Skeletal muscle tissue (tissue), 5 donors: ENCODE measurements around the gene ZNFX1. TPM values are rescaled to one million over a fixed set of nuclear protein-coding genes. Genes with fewer than 3 reads are reported as not detected.
"Not testable (repeated sequence)": the region's sequence is repeated elsewhere in the genome, so short reads cannot be mapped to it uniquely, and the experiment has no call there.

Source experiments
- H3K27ac ChIP-seq: one replicate; pipeline ENCODE4 v1.7.0; 2013; ENCODE audit warnings: mild to moderate bottlenecking, low read depth, low read length, inconsistent platforms
- H3K27me3 ChIP-seq, 3 donors: one replicate each; pipeline ENCODE4 v1.7.0; 2013; ENCODE audit warnings: low read length in 3 of 3; ENCODE audit not compliant: control insufficient read depth in 3 of 3, insufficient read depth in 3 of 3
- H3K36me3 ChIP-seq, 3 donors: one replicate each; pipeline ENCODE4 v1.7.0; 2013; ENCODE audit warnings: low read length in 3 of 3; ENCODE audit not compliant: control insufficient read depth in 3 of 3, insufficient read depth in 3 of 3
- H3K4me1 ChIP-seq, 3 donors: one replicate each; pipeline ENCODE4 v1.7.0; 2013; ENCODE audit warnings: low read length in 3 of 3, mild to moderate bottlenecking in 3 of 3; ENCODE audit not compliant: control insufficient read depth in 3 of 3, insufficient read depth in 3 of 3
- H3K4me3 ChIP-seq, 3 donors: one replicate each; pipeline ENCODE4 v1.7.0; 2013; ENCODE audit warnings: low read length in 3 of 3
- H3K9ac ChIP-seq, 3 donors: one replicate each; pipeline ENCODE4 v1.7.0; 2013; ENCODE audit warnings: low read length in 3 of 3, mild to moderate bottlenecking in 3 of 3, moderate library complexity in 2 of 3, low read depth in 1 of 3
- H3K9me3 ChIP-seq, 3 donors: one replicate each; pipeline ENCODE4 v1.7.0; 2013; ENCODE audit warnings: low read length in 3 of 3; ENCODE audit not compliant: control insufficient read depth in 3 of 3
- small RNA-seq: library from RNA; depleted of rRNA; stranded (forward); fragments of <200 nt; gene quantifications from one replicate; pipeline ENCODE3, GENCODE V24; 2014
- total RNA-seq: library from RNA; depleted of rRNA; stranded (reverse); fragments of >200 nt; gene quantifications from one replicate; pipeline ENCODE4 v1.2.3, GENCODE V29; 2014
- donor health status: Osteomylitis.

Gene ZNFX1
- total RNA-seq, 1 donor from 2014 or later = 13.6 TPM

DNA sequence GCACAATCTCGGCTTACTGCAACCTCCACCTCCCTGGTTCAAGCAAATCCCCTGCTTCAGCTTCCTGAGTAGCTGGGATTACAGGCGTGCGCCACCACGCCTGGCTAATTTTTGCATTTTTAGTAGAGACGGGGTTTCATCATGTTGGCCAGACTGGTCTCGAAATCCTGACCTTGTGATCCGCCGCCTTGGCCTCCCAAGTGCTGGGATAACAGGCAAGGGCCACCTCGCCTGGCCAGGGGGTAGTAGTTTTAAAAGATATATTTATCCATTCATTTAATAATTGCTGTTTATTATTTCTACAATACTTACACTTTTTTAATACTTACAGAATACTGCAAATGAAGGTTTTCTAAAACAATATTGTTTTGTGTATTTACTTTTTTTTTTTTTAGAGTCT, 74.1 kb downstream of the ZNFX1 start:
- Histone ChIP-seq H3K36me3 (no peaks in the 10 kb centered on the region), H3K27me3 (no peaks in the 10 kb centered on the region), H3K4me1 (no peaks in the 10 kb centered on the region), H3K4me3 (no peak overlapping the region), H3K9me3 (no peaks in the 10 kb centered on the region), H3K27ac (no peak overlapping the region), H3K9ac (no peak overlapping the region)

DNA sequence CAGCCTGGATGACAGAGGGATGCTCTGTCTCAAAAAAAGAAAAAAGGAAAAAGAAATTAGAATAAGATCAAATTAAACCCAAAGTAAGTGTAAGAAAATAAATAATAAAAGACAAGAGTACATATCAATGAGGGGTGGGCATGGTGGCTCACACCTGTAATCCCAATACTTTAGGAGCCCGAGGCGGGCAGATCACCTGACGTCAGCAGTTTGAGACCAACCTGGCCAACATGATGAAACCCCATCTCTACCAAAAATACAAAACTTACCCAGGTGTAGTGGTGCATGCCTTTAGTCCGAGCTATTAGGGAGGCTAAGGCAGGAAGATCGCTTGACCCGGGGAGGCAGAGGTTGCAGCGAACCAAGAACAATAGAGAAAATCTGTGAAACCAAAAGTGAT, 74.8 kb downstream of the ZNFX1 start:
- no peak overlapping the region for H3K4me3 ChIP-seq
- H3K27me3 ChIP-seq = no peaks in the 10 kb centered on the region
- H3K4me1 ChIP-seq = no peaks in the 10 kb centered on the region
- H3K36me3 ChIP-seq = no peaks in the 10 kb centered on the region
- no peak overlapping the region for H3K27ac ChIP-seq
- no peaks in the 10 kb centered on the region for H3K9me3 ChIP-seq
- no peak overlapping the region for H3K9ac ChIP-seq

DNA sequence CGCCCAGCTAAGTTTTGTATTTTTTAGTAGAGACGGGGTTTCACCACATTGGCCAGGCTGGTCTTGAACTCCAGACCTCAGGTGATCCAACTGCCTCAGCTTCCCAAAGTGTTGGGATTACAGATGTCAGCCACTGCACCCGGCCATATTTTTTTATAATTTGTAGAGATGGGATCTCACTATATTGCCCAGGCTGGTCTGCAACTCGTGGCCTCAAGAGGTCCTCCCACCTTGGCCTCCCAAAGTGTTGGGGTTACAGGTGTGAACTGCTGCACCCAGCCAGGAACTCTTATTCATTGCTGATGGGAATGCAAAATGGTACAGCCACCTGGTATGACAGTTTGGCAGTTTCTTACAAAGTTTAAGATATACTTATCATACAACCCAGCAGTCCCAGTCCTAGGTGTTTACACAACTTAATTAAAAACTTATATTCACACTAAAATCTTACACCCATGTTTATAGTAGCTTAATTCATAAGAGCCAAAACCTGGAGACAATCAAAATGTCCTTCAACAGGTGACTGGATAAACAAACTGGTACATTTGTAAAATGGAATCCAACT, 78.0 kb downstream of the ZNFX1 start:
- H3K27me3 ChIP-seq = no peaks in the 10 kb centered on the region
- no peaks in the 10 kb centered on the region for H3K36me3 ChIP-seq
- H3K9me3 ChIP-seq = no peaks in the 10 kb centered on the region
- no peak overlapping the region for H3K27ac ChIP-seq
- H3K4me3 ChIP-seq = no peak overlapping the region
- no peak overlapping the region for H3K9ac ChIP-seq
- no peaks in the 10 kb centered on the region for H3K4me1 ChIP-seq

DNA sequence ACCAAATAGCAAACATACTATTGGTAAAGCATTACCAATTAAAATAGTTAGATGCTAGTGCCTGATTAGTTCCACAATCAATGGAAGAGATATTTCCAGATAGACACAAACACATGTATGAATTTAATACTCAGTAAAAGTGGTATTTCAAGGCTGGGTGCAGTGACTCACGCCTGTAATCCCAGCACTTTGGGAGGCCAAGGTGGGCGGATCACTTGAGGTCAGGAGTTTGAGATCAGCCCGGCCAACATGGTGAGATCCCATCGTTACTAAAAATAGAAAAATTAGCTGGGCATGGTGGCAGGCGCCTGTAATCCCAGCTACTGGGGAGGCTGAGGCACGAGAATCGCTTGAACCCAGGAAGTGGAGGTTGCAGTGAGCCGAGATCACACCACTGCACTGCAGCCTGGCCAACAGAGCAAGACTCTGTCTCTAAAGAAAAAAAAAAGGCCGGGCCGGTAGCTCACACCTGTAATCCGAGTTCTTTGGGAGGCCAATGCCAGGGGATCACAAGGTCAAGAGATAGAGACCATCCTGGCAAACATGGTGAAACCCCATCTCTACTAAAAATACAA, 84.8 kb downstream of the ZNFX1 start:
- H3K4me3 ChIP-seq, H3K9me3 ChIP-seq, H3K4me1 ChIP-seq, H3K36me3 ChIP-seq, H3K9ac ChIP-seq, H3K27ac ChIP-seq, H3K27me3 ChIP-seq: not testable (repeated sequence)

Small RNA genes lying within 50 kb of the gene (small RNA-seq; reads per million reads assigned to genes)
- gene SNORD12B (3,571 reads per million, percentile 99 among the genes with 10 or more reads in this experiment), gene SNORD12C (1,063 reads per million, percentile 99 among the genes with 10 or more reads in this experiment)

Other genes with a start within 250 kb of the ZNFX1 start
- gene CSE1L, start 231.7 kb downstream of the ZNFX1 start, total RNA-seq = 59.5 TPM
- 27.1 TPM for gene STAU1, start 89.7 kb downstream of the ZNFX1 start, total RNA-seq
- 13.0 TPM for gene DDX27, start 58.6 kb downstream of the ZNFX1 start, total RNA-seq
- 2.1 TPM for gene KCNB1, start 204.6 kb upstream of the ZNFX1 start, total RNA-seq